Endodermal cell (in vitro differentiated cells): Measurements from ENCODE around the gene MTMR12. TPM values are rescaled to one million over a fixed set of nuclear protein-coding genes. Genes with fewer than 3 reads are reported as not detected.
A peak's percentile ranks its signal among the peaks of the same experiment; 100 is the strongest.

ENCODE experiments used
- DNase-seq: peaks from one replicate; pipeline ENCODE4 v3.0.0-alpha.2; 2017
- H3K27ac ChIP-seq: 2 replicates; pipeline ENCODE4 v1.5.1; 2013; ENCODE audit warnings: mild to moderate bottlenecking, low read depth, low read length, moderate library complexity
- H3K27me3 ChIP-seq: 2 replicates; pipeline ENCODE4 v1.6.1; 2013; ENCODE audit warnings: mild to moderate bottlenecking, low read length, moderate library complexity; ENCODE audit not compliant: insufficient read depth, control insufficient read depth, poor library complexity, severe bottlenecking
- H3K36me3 ChIP-seq: 2 replicates; pipeline ENCODE4 v1.7.0; 2013; ENCODE audit warnings: mild to moderate bottlenecking, low read length, moderate library complexity; ENCODE audit not compliant: control insufficient read depth, insufficient read depth
- H3K4me1 ChIP-seq: one replicate; pipeline ENCODE4 v1.7.0; 2013; ENCODE audit warnings: low read length; ENCODE audit not compliant: control insufficient read depth, insufficient read depth
- H3K4me3 ChIP-seq: 2 replicates; pipeline ENCODE4 v1.5.1; 2013; ENCODE audit warnings: mild to moderate bottlenecking, low read length, moderate library complexity
- H3K9ac ChIP-seq: 2 replicates; pipeline ENCODE4 v1.6.1; 2013; ENCODE audit warnings: mild to moderate bottlenecking, low read length, moderate library complexity; ENCODE audit not compliant: poor library complexity, severe bottlenecking; ENCODE audit errors: extremely low read depth
- H3K9me3 ChIP-seq: 2 replicates; pipeline ENCODE4 v1.6.1; 2013; ENCODE audit warnings: mild to moderate bottlenecking, low read length, moderate library complexity; ENCODE audit not compliant: control insufficient read depth
- H3K27ac Mint-ChIP-seq: 2 replicates; pipeline ENCODE4 v1.8.0; 2020; ENCODE audit warnings: mixed read lengths
- H3K27me3 Mint-ChIP-seq: 2 replicates; pipeline ENCODE4 v1.8.0; 2021; ENCODE audit warnings: mild to moderate bottlenecking, mixed read lengths; ENCODE audit not compliant: insufficient read depth
- H3K36me3 Mint-ChIP-seq: 2 replicates; pipeline ENCODE4 v1.8.0; 2020; ENCODE audit warnings: low read depth, mixed read lengths
- H3K4me1 Mint-ChIP-seq: 2 replicates; pipeline ENCODE4 v1.8.0; 2020; ENCODE audit warnings: mixed read lengths
- H3K4me3 Mint-ChIP-seq: 2 replicates; pipeline ENCODE4 v1.8.0; 2020; ENCODE audit warnings: mild to moderate bottlenecking, moderate library complexity, mixed read lengths
- H3K9me3 Mint-ChIP-seq: 2 replicates; pipeline ENCODE4 v1.8.0; 2020; ENCODE audit warnings: mild to moderate bottlenecking, mixed read lengths
- CTCF ChIP-seq: fragments of 200-600 bp; sonication (generic); conservative IDR thresholded peaks from 2 replicates; pipeline ENCODE4 v1.5.0; 2021; ENCODE audit warnings: antibody characterized with exemption, mild to moderate bottlenecking
- WGBS, 2 experiments: methylation state at CpG; one replicate each; pipeline versions ENCODE4 v1.1.5 to v1.1.7; 2013; ENCODE audit warnings: missing lambda C conversion rate in 2 of 2, mixed read lengths in 1 of 2; ENCODE audit not compliant: insufficient coverage in 1 of 2, insufficient read length in 1 of 2; 5-methylcytosine and 5-hydroxymethylcytosine counted together
- total RNA-seq, 2 donors: library from RNA; stranded (reverse); fragmentation: NEBNext Ultra II Directional in 1 of 2; extraction: Animal tissue kit (Norgen Biotek cat#: 25700) in 1 of 2; gene quantifications; 2 replicates in 1 of 2; 3 replicates in 1 of 2; pipeline ENCODE4 v1.2.1, GENCODE V29; 2021

The MTMR12 gene
- total RNA-seq, 2 donors from 2014 or later, result 32.7 to 33.3 TPM

- peaks cover 2% of the 10 kb centered on the region for H3K4me1 Mint-ChIP-seq
- H3K4me3 ChIP-seq, result no peak overlapping the region
- H3K36me3 ChIP-seq, result peaks cover 92% of the 10 kb centered on the region
- peak overlapping the region; percentile 21 for H3K27ac Mint-ChIP-seq
- WGBS, 2 experiments, result 88 to 90% methylated on average over 2 to 4 of the region's 4 CpGs
- no peak overlapping the region for H3K9ac ChIP-seq
- no peak for TF ChIP-seq CTCF
- H3K4me3 Mint-ChIP-seq, result no peak overlapping the region
- no peaks in the 10 kb centered on the region for H3K27me3 ChIP-seq
- H3K9me3 Mint-ChIP-seq, result peaks cover 3% of the 10 kb centered on the region
- no peak overlapping the region for H3K27ac ChIP-seq
- H3K27me3 Mint-ChIP-seq, result no peaks in the 10 kb centered on the region
- DNase-seq, result no peak
- H3K36me3 Mint-ChIP-seq, result peaks cover 64% of the 10 kb centered on the region
- peaks cover 24% of the 10 kb centered on the region for H3K9me3 ChIP-seq
- H3K4me1 ChIP-seq, result no peaks in the 10 kb centered on the region
These were observed 48.2 kb upstream of the MTMR12 start for GRCh38 chr5:32360906-32361305.

- no peak for TF ChIP-seq CTCF
- Mint-ChIP-seq H3K4me1 (peaks cover 2% of the 10 kb centered on the region), H3K36me3 (peaks cover 74% of the 10 kb centered on the region), H3K9me3 (peaks cover 3% of the 10 kb centered on the region), H3K27me3 (no peaks in the 10 kb centered on the region), H3K4me3 (no peak overlapping the region), H3K27ac (no peak overlapping the region)
- DNase-seq, result no peak
- no peak overlapping the region for H3K9ac ChIP-seq
- WGBS, 2 experiments, result 60 to 91% methylated on average over 1 to 6 of the region's 6 CpGs
- no peaks in the 10 kb centered on the region for H3K4me1 ChIP-seq
- peaks cover 93% of the 10 kb centered on the region for H3K36me3 ChIP-seq
- no peak overlapping the region for H3K27ac ChIP-seq
- no peak overlapping the region for H3K4me3 ChIP-seq
- H3K27me3 ChIP-seq, result no peaks in the 10 kb centered on the region
- peaks cover 24% of the 10 kb centered on the region for H3K9me3 ChIP-seq
These were observed 45.9 kb upstream of the MTMR12 start for GRCh38 chr5:32358611-32359010.

- Histone ChIP-seq H3K4me3 (no peak overlapping the region), H3K4me1 (no peaks in the 10 kb centered on the region), H3K36me3 (peaks cover 87% of the 10 kb centered on the region), H3K27me3 (no peaks in the 10 kb centered on the region), H3K27ac (no peak overlapping the region), H3K9ac (no peak overlapping the region), H3K9me3 (peaks cover 24% of the 10 kb centered on the region)
- TF ChIP-seq CTCF, result no peak
- peaks cover 2% of the 10 kb centered on the region for H3K4me1 Mint-ChIP-seq
- no peak overlapping the region for H3K27ac Mint-ChIP-seq
- peaks cover 72% of the 10 kb centered on the region for H3K36me3 Mint-ChIP-seq
- H3K4me3 Mint-ChIP-seq, result no peak overlapping the region
- no peaks in the 10 kb centered on the region for H3K27me3 Mint-ChIP-seq
- DNase-seq, result no peak
- peaks cover 3% of the 10 kb centered on the region for H3K9me3 Mint-ChIP-seq
These were observed 44.9 kb upstream of the MTMR12 start for GRCh38 chr5:32357658-32358057.
